Activated T-cell treated with anti-CD3 and anti-CD28 coated beads, Interleukin-2, amount 50 U/mL, for 4 hours (primary cell): Measurements from ENCODE around the gene SORCS2. TPM values are rescaled to one million over a fixed set of nuclear protein-coding genes. Genes with fewer than 3 reads are reported as not detected.

ENCODE experiments used
- ATAC-seq, 2 donors: fragments of 200-7000 bp; cut with Tn5 transposase; one replicate each; pipeline ENCODE4 v1.10.0; 2021
- DNase-seq: peaks from one replicate; pipeline ENCODE4 v3.0.0-alpha.2; 2020
- H3K27me3 Mint-ChIP-seq: one replicate; pipeline ENCODE4 v1.8.0; 2021; ENCODE audit warnings: low read depth, mixed read lengths
- H3K36me3 Mint-ChIP-seq: one replicate; pipeline ENCODE4 v1.8.0; 2022; ENCODE audit warnings: mixed read lengths; ENCODE audit not compliant: insufficient read depth
- H3K4me1 Mint-ChIP-seq: one replicate; pipeline ENCODE4 v1.8.0; 2021; ENCODE audit warnings: low read depth, mixed read lengths
- H3K4me3 Mint-ChIP-seq: one replicate; pipeline ENCODE4 v1.8.0; 2021; ENCODE audit warnings: mild to moderate bottlenecking, moderate library complexity, mixed read lengths
- H3K9me3 Mint-ChIP-seq: one replicate; pipeline ENCODE4 v1.8.0; 2021; ENCODE audit warnings: mixed read lengths
- total RNA-seq, 3 donors: library from RNA; stranded (reverse); gene quantifications; one replicate each; pipeline ENCODE4 v1.2.1, GENCODE V29; 2021

SORCS2 gene
- total RNA-seq, 3 donors from 2014 or later: 0.18 to 0.43 TPM; not detected in 1

DNA sequence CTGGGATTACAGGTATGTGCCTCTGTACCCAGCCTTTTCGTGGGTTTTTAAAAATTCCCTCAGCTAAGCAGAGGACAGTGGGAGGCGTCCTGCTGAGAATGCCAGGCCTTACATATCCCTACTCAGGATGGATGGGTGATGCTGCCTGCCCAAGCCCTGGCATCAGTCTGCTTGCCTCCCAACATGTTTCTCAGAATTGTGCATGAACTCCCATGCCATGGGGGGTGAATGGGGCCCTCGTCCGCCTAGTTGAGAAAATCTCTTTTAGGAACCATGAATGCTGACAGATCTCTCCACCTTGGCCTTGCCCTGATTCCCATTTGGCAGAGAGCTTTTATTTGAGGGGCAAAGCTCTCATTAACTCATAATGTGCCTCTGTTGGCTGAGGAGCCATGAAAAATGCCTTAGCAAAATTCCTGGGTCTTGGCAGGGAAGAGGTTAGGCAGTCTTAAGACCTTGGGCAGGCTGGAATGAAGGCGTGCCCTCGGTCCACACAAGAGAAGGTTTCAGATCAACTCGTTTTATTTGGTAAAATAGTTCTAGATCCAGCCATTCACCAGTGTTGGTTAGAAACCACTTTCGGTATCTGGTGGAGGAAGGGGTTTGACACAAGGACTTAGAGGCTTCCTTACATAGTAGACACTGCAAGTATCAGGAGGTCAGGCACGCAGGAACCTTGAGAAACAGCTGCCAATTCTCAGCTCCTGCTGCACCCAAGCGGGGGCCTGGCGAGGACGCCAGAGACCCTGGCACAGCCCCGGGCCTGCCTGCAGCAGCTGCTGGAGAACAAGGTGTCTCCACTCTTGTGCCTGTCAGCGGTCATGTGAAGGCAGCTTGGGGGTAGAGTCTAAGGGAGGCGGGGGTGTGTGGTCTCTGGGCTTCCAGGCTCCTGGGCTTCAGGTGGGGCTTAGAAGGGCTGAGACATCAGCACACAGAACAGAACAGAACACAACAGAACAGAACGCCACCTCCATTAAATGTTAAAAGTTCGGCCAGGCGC, 435.2 kb downstream of the SORCS2 start:
- H3K4me3 Mint-ChIP-seq: no peak overlapping the region
- H3K9me3 Mint-ChIP-seq: no peaks in the 10 kb centered on the region
- DNase-seq (no peak), ATAC-seq (no peak)
- H3K4me1 Mint-ChIP-seq: no peaks in the 10 kb centered on the region
- peaks cover 21% of the 10 kb centered on the region for H3K27me3 Mint-ChIP-seq
- H3K36me3 Mint-ChIP-seq: no peaks in the 10 kb centered on the region

DNA sequence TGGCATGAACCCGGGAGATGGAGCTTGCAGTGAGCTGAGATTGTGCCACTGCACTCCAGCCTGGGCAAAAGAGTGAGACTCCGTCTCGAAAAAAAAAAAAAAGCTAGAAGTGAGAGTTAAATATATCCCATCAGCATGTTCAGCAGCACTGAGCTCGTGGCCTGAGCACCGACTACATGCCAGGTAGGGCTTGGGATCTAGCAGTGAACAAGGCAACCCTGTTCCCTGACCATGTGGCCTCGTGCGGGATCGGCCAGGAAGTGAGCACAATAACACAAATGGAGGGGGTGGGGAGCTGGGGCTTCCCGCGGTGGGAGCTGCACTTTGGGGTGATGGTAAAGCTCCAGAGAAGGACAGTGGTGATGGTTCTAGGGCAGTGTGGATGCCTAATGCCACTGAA, 436.1 kb downstream of the SORCS2 start:
- H3K4me3 Mint-ChIP-seq: no peak overlapping the region
- H3K9me3 Mint-ChIP-seq: no peaks in the 10 kb centered on the region
- ATAC-seq: no peak
- H3K4me1 Mint-ChIP-seq: no peaks in the 10 kb centered on the region
- no peak for DNase-seq
- peaks cover 18% of the 10 kb centered on the region for H3K27me3 Mint-ChIP-seq
- H3K36me3 Mint-ChIP-seq: no peaks in the 10 kb centered on the region

DNA sequence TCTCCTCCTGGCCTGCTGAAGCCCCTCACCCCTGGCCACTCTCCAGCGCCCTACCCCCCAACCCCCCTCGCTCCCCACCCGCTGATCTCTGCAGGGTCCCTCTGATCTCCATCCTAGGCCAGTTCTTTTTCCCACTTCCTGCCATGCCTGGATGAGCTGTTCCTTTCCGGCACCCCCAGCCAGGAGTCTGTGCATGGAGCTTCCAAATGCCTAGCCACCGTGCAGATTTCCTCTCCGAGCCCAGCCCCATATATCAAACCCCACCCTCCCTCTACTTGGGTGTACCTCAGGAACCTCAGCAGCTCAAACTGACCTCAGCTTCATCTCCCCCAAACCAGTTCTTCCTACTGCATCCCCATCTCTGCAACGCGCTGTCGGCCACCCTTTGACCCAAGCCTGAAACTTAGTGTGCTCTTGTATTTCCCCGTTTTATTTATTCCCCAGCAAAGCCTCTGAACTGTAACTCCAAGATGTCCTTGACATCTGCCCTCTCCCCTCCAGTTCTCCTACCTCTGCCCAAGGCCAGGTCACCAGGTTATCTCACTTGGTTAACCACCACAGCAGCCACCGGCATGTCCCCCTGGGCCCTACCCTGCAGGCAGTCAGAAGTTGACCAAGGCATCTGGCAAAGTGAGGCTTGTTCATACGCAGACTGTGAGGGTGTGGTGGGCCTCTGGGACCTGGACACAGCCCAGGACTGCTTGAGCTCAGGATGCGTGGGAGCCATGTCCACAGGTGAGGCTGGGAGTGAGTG, 437.3 kb downstream of the SORCS2 start:
- Mint-ChIP-seq H3K27me3 (peaks cover 17% of the 10 kb centered on the region), H3K4me1 (no peaks in the 10 kb centered on the region), H3K9me3 (no peaks in the 10 kb centered on the region), H3K36me3 (no peaks in the 10 kb centered on the region), H3K4me3 (no peak overlapping the region)
- no peak for ATAC-seq
- no peak for DNase-seq

DNA sequence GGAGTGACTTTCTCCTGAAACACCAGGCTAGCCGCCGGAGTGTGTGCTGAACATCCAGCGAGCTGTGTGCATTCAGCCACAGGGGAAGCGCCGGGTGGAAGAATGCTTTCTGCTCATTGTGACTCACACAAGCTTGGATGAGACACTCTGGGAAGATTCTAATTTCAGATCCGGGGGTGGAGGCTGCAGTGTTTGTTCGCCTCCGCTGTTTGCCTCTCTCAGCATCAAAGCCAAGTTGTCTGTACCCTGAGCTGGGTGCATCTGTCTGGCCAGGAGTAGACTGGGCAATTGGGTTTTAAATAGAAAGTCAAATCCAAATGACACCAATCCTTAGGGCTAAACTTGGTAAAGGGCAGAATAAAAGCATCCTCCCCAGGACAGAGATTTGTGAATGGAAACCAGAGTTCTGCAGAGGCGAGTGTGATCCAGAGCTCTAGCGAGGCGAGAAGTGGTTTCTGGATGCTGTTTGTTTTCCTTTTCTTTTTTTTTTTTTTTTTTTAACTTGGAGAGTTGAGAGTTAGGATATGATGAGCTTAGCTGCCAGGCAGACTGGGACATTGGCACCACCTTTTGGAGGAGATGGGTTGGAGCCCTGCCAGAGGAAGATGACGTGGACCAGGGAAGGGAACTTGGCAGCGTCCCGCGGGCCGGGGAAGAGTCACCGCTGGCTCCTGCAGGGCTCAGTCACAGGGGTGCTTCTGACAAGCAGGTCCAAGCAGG, 438.4 kb downstream of the SORCS2 start:
- H3K27me3 Mint-ChIP-seq: peaks cover 17% of the 10 kb centered on the region
- DNase-seq: no peak
- peaks cover 3% of the 10 kb centered on the region for H3K4me1 Mint-ChIP-seq
- H3K4me3 Mint-ChIP-seq: no peak overlapping the region
- H3K36me3 Mint-ChIP-seq: no peaks in the 10 kb centered on the region
- no peak for ATAC-seq
- H3K9me3 Mint-ChIP-seq: no peaks in the 10 kb centered on the region

DNA sequence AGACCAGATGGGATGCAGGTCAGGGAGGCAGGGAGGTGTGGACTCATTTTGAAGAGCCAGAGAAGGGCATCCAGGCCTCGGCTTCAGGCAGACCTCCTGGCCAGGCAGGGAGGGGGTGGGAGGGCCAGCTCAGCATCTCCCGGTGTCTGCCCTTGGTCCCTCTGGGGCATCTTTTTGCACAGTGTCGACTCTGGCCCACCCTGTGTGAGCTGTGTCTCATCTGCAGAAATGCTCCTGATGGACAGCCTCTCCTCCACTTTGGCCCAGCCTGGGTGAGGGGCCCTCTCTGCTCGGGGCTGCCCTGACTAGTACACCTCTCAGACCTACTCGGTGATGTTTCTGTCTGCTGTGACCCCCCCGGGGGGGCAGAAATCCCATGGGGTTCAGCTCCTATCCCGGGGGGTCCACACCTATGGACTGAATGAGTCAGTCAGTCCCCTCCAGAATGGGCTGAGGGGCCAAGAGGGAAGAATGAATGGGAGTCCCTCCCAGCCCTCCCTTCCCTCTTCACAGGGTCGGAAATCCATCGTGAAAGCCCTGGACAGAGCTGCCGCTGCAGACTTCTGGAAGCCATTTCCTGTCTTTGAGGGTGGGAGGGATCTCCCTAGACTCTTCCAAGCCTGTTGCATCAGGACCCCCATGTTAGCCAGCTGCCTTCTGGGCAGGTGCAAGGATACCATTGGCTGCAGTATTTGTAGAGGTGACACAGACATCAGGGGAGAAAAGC, 439.1 kb downstream of the SORCS2 start:
- Mint-ChIP-seq H3K4me3 (no peak overlapping the region), H3K36me3 (no peaks in the 10 kb centered on the region), H3K4me1 (peaks cover 3% of the 10 kb centered on the region), H3K27me3 (peaks cover 19% of the 10 kb centered on the region), H3K9me3 (no peaks in the 10 kb centered on the region)
- ATAC-seq: no peak
- DNase-seq: no peak

DNA sequence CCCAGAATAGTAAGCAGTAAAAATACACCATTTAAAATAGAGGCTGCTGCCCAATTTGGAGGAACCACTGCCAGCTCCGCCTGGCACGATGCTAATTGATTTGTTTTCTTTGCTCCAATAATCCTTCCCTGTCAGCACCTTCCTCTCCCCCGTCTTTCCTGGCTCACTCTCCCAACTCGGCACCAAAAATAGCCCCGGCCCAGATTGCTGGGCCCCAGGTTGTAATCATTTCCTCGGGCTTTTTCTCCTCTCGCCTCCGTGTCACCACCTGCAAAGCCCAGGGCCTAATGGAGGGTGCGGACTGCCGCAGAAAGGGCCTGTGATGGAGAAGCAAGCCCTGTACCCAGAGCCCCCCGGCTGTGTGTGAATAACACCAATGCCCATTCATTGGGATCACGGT, 440.0 kb downstream of the SORCS2 start:
- H3K4me1 Mint-ChIP-seq: peaks cover 3% of the 10 kb centered on the region
- no peak for DNase-seq
- H3K4me3 Mint-ChIP-seq: no peak overlapping the region
- H3K27me3 Mint-ChIP-seq: peaks cover 20% of the 10 kb centered on the region
- no peaks in the 10 kb centered on the region for H3K9me3 Mint-ChIP-seq
- no peaks in the 10 kb centered on the region for H3K36me3 Mint-ChIP-seq
- no peak for ATAC-seq

DNA sequence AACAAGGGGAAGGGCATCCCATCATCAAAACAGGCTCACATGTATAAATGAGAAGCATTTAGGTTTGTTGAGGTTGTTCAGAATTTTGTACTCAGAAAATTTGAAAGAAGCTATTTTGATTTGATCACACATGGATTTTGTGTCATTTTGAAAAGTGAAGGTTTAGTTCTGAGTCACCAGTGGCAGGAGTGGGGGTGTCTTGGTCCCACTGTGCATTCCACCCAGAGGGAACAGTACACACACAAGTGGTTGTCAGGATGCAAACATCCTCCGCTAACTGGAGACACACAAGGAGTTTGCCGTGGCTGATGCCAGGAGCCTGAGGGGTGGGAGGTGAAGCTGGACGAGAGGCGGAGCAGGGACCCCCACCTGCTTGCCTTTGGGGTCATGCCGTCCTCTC, 440.6 kb downstream of the SORCS2 start:
- Mint-ChIP-seq H3K4me3 (no peak overlapping the region), H3K9me3 (no peaks in the 10 kb centered on the region), H3K27me3 (peaks cover 20% of the 10 kb centered on the region), H3K4me1 (peaks cover 3% of the 10 kb centered on the region), H3K36me3 (no peaks in the 10 kb centered on the region)
- ATAC-seq: no peak
- no peak for DNase-seq

DNA sequence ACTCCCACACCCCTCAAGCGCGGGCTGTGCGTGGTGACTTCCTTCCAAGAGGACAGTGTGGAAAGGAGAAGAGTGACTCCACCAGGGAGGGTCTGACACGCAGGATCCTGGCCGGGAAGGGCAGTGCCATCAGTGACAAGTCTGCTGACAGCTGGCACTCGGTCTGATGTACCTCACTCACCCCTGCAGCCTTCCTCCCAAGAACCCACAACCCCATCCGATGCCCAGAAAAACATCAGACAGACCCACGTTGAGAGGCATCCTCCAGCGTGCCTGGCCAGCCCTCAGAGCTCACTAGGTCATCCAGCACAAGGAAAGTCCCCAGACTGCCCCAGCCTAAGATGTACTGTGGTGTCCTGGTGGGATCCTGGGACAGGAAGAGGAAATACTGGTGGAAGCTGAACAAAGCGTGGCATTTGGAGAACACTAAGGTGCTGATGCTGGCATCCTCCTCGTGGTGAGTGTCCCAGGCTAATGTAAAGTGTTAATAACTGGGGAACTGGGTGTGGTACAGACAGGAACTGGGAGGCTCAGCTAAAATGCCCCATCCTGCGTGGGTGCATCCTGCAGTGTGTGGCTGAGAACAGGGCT, 442.4 kb downstream of the SORCS2 start:
- Mint-ChIP-seq H3K36me3 (no peaks in the 10 kb centered on the region), H3K27me3 (peaks cover 20% of the 10 kb centered on the region), H3K4me3 (no peak overlapping the region), H3K9me3 (no peaks in the 10 kb centered on the region), H3K4me1 (peaks cover 3% of the 10 kb centered on the region)
- DNase-seq (no peak), ATAC-seq (no peak)

DNA sequence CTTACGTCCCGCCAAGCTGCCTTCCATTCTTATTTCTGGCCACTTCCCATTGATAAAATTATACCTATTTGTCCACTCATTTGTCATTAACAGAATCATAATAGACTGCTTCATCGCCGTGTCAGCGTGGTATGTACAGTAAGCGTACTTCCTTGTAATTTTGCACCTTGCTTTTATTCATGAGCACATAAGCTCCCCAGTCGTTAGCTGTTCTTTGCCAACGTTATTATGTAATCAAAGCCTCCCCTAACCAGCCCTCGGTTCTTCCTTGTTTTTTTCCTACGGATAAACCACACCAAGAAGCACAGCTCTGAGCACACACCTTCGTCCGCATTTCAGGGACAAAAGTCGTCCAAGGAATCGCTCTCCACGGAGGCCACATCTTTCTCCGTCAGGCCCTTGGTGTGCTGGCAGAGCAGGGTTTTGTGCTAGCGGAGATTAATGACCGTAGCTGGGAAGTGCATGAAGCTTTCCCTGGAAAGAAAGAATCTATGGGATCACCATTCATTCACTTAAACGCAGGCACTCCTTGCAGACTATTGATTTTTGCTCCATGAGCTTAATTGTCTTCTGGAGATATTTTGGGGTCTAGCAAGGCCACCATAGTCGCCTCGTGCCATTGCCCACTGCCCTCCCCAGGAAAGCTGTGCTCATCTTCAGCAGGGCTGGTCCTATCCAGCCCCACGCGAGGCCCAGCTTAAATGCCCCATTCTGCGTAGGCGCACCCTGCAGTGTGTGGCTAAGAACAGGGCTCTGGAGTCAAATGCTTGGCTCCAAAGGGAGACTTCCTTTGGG, 443.3 kb downstream of the SORCS2 start:
- Mint-ChIP-seq H3K36me3 (no peaks in the 10 kb centered on the region), H3K9me3 (no peaks in the 10 kb centered on the region), H3K27me3 (peaks cover 12% of the 10 kb centered on the region), H3K4me3 (no peak overlapping the region), H3K4me1 (peaks cover 3% of the 10 kb centered on the region)
- DNase-seq (no peak), ATAC-seq (no peak)

DNA sequence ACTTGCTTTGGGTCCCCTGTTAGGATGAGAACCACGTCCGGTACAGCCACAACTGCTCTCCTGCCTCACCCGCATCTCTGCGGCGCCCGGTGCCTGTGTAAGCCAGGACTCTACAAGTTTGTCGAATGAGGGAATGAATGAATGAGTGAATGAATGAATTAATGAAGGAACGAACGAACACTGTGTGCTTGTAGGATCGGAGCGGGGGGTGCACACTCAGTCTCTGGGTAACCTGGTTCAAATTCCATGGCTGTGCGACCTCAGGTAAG, 443.8 kb downstream of the SORCS2 start:
- no peak overlapping the region for H3K4me3 Mint-ChIP-seq
- ATAC-seq: no peak
- DNase-seq: no peak
- peaks cover 1% of the 10 kb centered on the region for H3K9me3 Mint-ChIP-seq
- H3K4me1 Mint-ChIP-seq: peaks cover 3% of the 10 kb centered on the region
- no peaks in the 10 kb centered on the region for H3K36me3 Mint-ChIP-seq
- H3K27me3 Mint-ChIP-seq: peaks cover 10% of the 10 kb centered on the region

DNA sequence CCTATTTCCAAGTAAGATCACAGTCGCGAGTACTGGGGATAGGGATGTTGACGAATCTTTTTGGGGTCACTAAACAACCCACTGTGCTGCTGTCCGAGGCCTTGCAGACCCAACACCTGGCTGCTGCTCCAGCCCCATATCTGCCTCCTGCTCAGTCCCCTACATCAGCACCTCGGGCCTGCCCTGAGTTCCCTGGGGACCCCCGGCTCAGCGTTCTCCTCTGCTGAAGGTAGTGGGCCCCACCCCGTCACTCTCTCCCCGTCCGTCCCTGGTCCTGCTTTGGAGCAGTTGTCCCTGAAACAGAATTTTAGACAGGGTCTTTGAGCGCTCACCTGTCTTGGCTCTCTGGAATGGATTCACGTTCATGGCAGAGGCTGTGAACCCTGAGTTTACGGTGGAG, 444.8 kb downstream of the SORCS2 start:
- Mint-ChIP-seq H3K27me3 (peaks cover 10% of the 10 kb centered on the region), H3K4me1 (peaks cover 3% of the 10 kb centered on the region), H3K9me3 (peaks cover 5% of the 10 kb centered on the region), H3K36me3 (no peaks in the 10 kb centered on the region), H3K4me3 (no peak overlapping the region)
- DNase-seq (no peak), ATAC-seq (no peak)

DNA sequence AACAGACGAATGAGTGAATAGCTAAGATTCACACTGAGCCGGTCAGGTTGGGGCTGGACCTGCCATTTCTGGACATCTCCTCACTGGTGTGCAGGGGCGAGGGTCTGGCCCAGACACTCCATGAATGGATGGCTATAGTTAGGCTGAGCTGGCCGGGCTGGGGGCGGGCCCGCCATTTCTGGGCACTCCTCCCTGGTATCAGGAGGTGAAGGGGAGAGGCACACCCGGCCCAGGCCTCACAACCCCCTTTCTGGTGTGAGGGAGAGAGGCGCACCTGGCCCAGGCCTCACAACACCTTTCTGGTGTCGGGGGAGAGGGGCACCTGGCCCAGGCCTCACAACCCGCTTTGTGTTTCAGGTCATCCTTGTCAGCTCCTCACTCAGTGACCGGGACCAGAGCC, 445.6 kb downstream of the SORCS2 start:
- Mint-ChIP-seq H3K9me3 (peaks cover 5% of the 10 kb centered on the region), H3K4me3 (no peak overlapping the region), H3K4me1 (peaks cover 3% of the 10 kb centered on the region), H3K27me3 (peaks cover 8% of the 10 kb centered on the region), H3K36me3 (no peaks in the 10 kb centered on the region)
- ATAC-seq (no peak), DNase-seq (no peak)

DNA sequence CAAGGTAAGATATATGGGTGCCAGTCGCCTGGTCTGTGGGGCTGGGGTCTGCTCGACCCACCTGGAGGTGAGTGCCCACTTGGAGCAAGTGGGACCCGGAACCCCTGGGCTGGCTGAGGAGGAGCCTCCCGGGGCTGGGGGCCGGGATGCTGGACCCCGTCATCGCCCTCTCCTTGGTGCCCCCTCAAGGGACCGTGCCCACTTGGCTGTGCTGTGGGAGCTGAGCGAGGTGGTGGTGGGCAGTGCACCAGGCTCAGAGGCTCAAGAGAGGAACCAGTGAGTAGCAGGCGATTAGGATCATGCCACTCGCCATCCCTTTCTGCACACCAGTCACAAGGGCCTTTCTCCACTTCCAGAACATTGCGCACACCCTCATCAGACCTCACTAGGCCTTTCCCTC, 446.2 kb downstream of the SORCS2 start:
- ATAC-seq: no peak
- Mint-ChIP-seq H3K36me3 (no peaks in the 10 kb centered on the region), H3K4me3 (no peak overlapping the region), H3K27me3 (peaks cover 6% of the 10 kb centered on the region), H3K9me3 (peaks cover 5% of the 10 kb centered on the region), H3K4me1 (peaks cover 3% of the 10 kb centered on the region)
- no peak for DNase-seq
